ENCODE measurements around the gene STXBP3.

GRCh38 chr1:108830119-108831008 is 83.9 kb downstream of the STXBP3 start:
- TF ChIP-seq FOXJ2 (tag; IDR thresholded peaks at IDR 0.05) (no peak), POLR2AphosphoS5 (IDR thresholded peaks at IDR 0.05; ENCODE audit: control insufficient read depth, insufficient read depth, low read depth, low read length) (0 out of 2 replicates have a peak, but pooled peaks have one; percentile 30)
